H9 (cell line): ENCODE data around the gene SIAH2. TPM values are rescaled to one million over a fixed set of nuclear protein-coding genes. Genes with fewer than 3 reads are reported as not detected.

Source experiments
- DNase-seq: peaks from one replicate; pipeline ENCODE4 v3.0.0-alpha.2; 2017
- H2AFZ ChIP-seq: one replicate; pipeline ENCODE4 v1.6.1; 2013; ENCODE audit warnings: mild to moderate bottlenecking, low read length, control low read depth, moderate library complexity
- H2AK5ac ChIP-seq: 2 replicates; pipeline ENCODE4 v1.6.1; 2013; ENCODE audit warnings: low read length, control low read depth, mixed read lengths; ENCODE audit not compliant: insufficient read length
- H2BK120ac ChIP-seq: one replicate; pipeline ENCODE4 v1.6.1; 2013; ENCODE audit warnings: low read depth, mild to moderate bottlenecking, low read length, control low read depth, inconsistent platforms; ENCODE audit not compliant: poor library complexity, severe bottlenecking
- H2BK12ac ChIP-seq: 2 replicates; pipeline ENCODE4 v1.6.1; 2013; ENCODE audit warnings: low read length, control low read depth, mixed read lengths, low read depth; ENCODE audit not compliant: insufficient read length
- H2BK15ac ChIP-seq: 2 replicates; pipeline ENCODE4 v1.6.1; 2013; ENCODE audit warnings: low read depth, low read length, control low read depth
- H2BK20ac ChIP-seq: one replicate; pipeline ENCODE4 v1.6.1; 2013; ENCODE audit warnings: low read depth, mild to moderate bottlenecking, low read length, control low read depth, inconsistent platforms; ENCODE audit not compliant: poor library complexity, severe bottlenecking
- H2BK5ac ChIP-seq: 2 replicates; pipeline ENCODE4 v1.6.1; 2013; ENCODE audit warnings: low read length, control low read depth, mixed read lengths; ENCODE audit not compliant: insufficient read length
- H3K14ac ChIP-seq: 2 replicates; pipeline ENCODE4 v1.6.1; 2013; ENCODE audit warnings: low read length, control low read depth; ENCODE audit not compliant: insufficient read depth
- H3K18ac ChIP-seq: 2 replicates; pipeline ENCODE4 v1.6.1; 2013; ENCODE audit warnings: low read depth, mild to moderate bottlenecking, mixed read lengths, low read length, control low read depth; ENCODE audit not compliant: insufficient read length
- H3K23ac ChIP-seq: 2 replicates; pipeline ENCODE4 v1.6.1; 2013; ENCODE audit warnings: low read length, control low read depth, mixed read lengths, low read depth; ENCODE audit not compliant: insufficient read length
- H3K23me2 ChIP-seq: 2 replicates; pipeline ENCODE4 v1.6.1; 2013; ENCODE audit warnings: low read depth, mild to moderate bottlenecking, mixed read lengths, low read length, control low read depth; ENCODE audit not compliant: insufficient read length, poor library complexity, severe bottlenecking
- H3K27ac ChIP-seq: 2 replicates; pipeline ENCODE4 v1.5.1; 2013; ENCODE audit warnings: low read length, control low read depth, mixed read lengths, low read depth; ENCODE audit not compliant: insufficient read length
- H3K27me3 ChIP-seq: 2 replicates; pipeline ENCODE4 v1.6.1; 2013; ENCODE audit warnings: low read length, control low read depth, inconsistent platforms; ENCODE audit not compliant: insufficient read depth
- H3K4ac ChIP-seq: 2 replicates; pipeline ENCODE4 v1.6.1; 2013; ENCODE audit warnings: low read depth, mild to moderate bottlenecking, control low read depth, inconsistent platforms, low read length, moderate library complexity
- H3K4me1 ChIP-seq: 2 replicates; pipeline ENCODE4 v1.6.1; 2013; ENCODE audit warnings: low read length, control low read depth, inconsistent platforms; ENCODE audit not compliant: insufficient read depth
- H3K4me2 ChIP-seq: 2 replicates; pipeline ENCODE4 v1.6.1; 2013; ENCODE audit warnings: low read length, control low read depth, mixed read lengths; ENCODE audit not compliant: insufficient read length, insufficient read depth
- H3K56ac ChIP-seq: 2 replicates; pipeline ENCODE4 v1.6.1; 2013; ENCODE audit warnings: low read depth, mild to moderate bottlenecking, mixed read lengths, low read length, control low read depth; ENCODE audit not compliant: insufficient read length
- H3K79me1 ChIP-seq: 2 replicates; pipeline ENCODE4 v1.6.1; 2013; ENCODE audit warnings: low read depth, mild to moderate bottlenecking, moderate library complexity, low read length, control low read depth, inconsistent platforms; ENCODE audit not compliant: insufficient read depth, poor library complexity, severe bottlenecking
- H3K79me2 ChIP-seq: 2 replicates; pipeline ENCODE4 v1.6.1; 2013; ENCODE audit warnings: low read length, control low read depth, inconsistent platforms; ENCODE audit not compliant: insufficient read depth
- H3K9ac ChIP-seq: 2 replicates; pipeline ENCODE4 v1.6.1; 2013; ENCODE audit warnings: low read length, control low read depth, mixed read lengths; ENCODE audit not compliant: insufficient read length; ENCODE audit errors: extremely low read depth
- H3K9me3 ChIP-seq: one replicate; pipeline ENCODE4 v1.6.1; 2013; ENCODE audit warnings: low read depth, low read length, inconsistent platforms; ENCODE audit not compliant: control insufficient read depth
- H3T11ph ChIP-seq: one replicate; pipeline ENCODE4 v1.6.1; 2013; ENCODE audit warnings: mild to moderate bottlenecking, low read length, control low read depth, inconsistent platforms
- H4K20me1 ChIP-seq: one replicate; pipeline ENCODE4 v1.6.1; 2013; ENCODE audit not compliant: control insufficient read depth, insufficient read length, insufficient read depth
- H4K5ac ChIP-seq: 2 replicates; pipeline ENCODE4 v1.6.1; 2013; ENCODE audit warnings: low read depth, mild to moderate bottlenecking, mixed read lengths, low read length, control low read depth; ENCODE audit not compliant: insufficient read length
- H4K8ac ChIP-seq: replicated peaks from 2 replicates; pipeline ENCODE4 v1.6.1; 2013; ENCODE audit warnings: low read length, control low read depth, mixed read lengths, low read depth; ENCODE audit not compliant: insufficient read length
- H4K91ac ChIP-seq: 2 replicates; pipeline ENCODE4 v1.6.1; 2013; ENCODE audit warnings: low read depth, mild to moderate bottlenecking, moderate library complexity, mixed read lengths, low read length, control low read depth; ENCODE audit not compliant: insufficient read length
- H3K27ac Mint-ChIP-seq, 3 experiments: 2 replicates in 2 of 3; 3 replicates in 1 of 3; pipeline ENCODE4 v1.8.0; 2020 to 2021; ENCODE audit warnings: mixed read lengths in 3 of 3, mild to moderate bottlenecking in 1 of 3, moderate library complexity in 1 of 3
- H3K27me3 Mint-ChIP-seq: 2 replicates; pipeline ENCODE4 v1.8.0; 2021; ENCODE audit warnings: low read depth, mild to moderate bottlenecking, moderate library complexity, mixed read lengths
- H3K36me3 Mint-ChIP-seq, 3 experiments: 2 replicates in 2 of 3; 3 replicates in 1 of 3; pipeline ENCODE4 v1.8.0; 2020 to 2021; ENCODE audit warnings: low read depth in 3 of 3, mixed read lengths in 3 of 3; ENCODE audit not compliant: insufficient read depth in 1 of 3
- H3K4me1 Mint-ChIP-seq, 2 experiments: 2 replicates each; pipeline ENCODE4 v1.8.0; 2020; ENCODE audit warnings: mixed read lengths in 2 of 2
- H3K4me3 Mint-ChIP-seq, 2 experiments: 2 replicates in 1 of 2; 3 replicates in 1 of 2; pipeline ENCODE4 v1.8.0; 2020 to 2021; ENCODE audit warnings: mild to moderate bottlenecking in 2 of 2, mixed read lengths in 2 of 2, moderate library complexity in 1 of 2
- H3K9me3 Mint-ChIP-seq, 2 experiments: 2 replicates in 1 of 2; 3 replicates in 1 of 2; pipeline ENCODE4 v1.8.0; 2020; ENCODE audit warnings: mild to moderate bottlenecking in 2 of 2, mixed read lengths in 2 of 2, moderate library complexity in 1 of 2
- WGBS: extraction: QIAGEN DNeasy Blood & Tissue Kit; methylation state at CpG from one replicate; pipeline ENCODE4 v1.1.7; 2013; ENCODE audit warnings: missing lambda C conversion rate, low lambda C conversion rate, mixed read lengths; ENCODE audit not compliant: insufficient read length; ENCODE audit errors: extremely low coverage; 5-methylcytosine and 5-hydroxymethylcytosine counted together
- total RNA-seq: library from RNA; stranded (reverse); gene quantifications from 2 replicates; pipeline ENCODE4 v1.2.1, GENCODE V29; 2021
- TF ChIP-seq, protein P1 (sequence below): fragments of 200-600 bp; sonication (generic); conservative IDR thresholded peaks from 3 replicates; pipeline ENCODE4 v1.8.0; 2021; ENCODE audit warnings: antibody characterized with exemption, mild to moderate bottlenecking

SIAH2 gene
- total RNA-seq, 1 experiment from 2014 or later: 17.4 TPM

DNA sequence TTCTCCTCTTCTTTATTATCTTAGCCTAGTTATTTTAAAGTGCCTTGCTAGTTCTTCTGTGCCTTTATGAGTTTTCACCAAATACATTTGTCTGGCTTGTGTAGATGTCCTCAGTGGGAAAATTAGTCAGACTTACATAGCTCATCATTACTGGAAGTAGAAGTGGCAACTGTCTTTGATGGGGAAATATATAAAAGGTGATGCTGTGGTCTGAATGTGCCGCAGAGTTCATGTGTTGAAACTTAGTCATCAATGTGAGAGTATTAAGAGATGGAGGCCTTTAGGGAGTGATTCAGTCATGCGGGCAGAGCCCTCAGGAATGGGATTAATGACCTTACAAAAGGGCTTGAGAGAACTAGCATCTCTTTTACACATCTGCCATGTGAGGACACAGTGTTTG, 52.9 kb downstream of the SIAH2 start:
- TF ChIP-seq, protein P1, sequence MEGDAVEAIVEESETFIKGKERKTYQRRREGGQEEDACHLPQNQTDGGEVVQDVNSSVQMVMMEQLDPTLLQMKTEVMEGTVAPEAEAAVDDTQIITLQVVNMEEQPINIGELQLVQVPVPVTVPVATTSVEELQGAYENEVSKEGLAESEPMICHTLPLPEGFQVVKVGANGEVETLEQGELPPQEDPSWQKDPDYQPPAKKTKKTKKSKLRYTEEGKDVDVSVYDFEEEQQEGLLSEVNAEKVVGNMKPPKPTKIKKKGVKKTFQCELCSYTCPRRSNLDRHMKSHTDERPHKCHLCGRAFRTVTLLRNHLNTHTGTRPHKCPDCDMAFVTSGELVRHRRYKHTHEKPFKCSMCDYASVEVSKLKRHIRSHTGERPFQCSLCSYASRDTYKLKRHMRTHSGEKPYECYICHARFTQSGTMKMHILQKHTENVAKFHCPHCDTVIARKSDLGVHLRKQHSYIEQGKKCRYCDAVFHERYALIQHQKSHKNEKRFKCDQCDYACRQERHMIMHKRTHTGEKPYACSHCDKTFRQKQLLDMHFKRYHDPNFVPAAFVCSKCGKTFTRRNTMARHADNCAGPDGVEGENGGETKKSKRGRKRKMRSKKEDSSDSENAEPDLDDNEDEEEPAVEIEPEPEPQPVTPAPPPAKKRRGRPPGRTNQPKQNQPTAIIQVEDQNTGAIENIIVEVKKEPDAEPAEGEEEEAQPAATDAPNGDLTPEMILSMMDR: no peak
- no CpG with 5 or more reads among the region's 2 CpGs for WGBS

More for the DNA sequence above, 52.9 kb downstream of the SIAH2 start:
- Histone ChIP-seq H3K27ac (no peak overlapping the region), H3K18ac (no peak overlapping the region), H3K23ac (no peak overlapping the region), H3T11ph (no peak overlapping the region), H4K91ac (no peak overlapping the region), H3K27me3 (no peaks in the 10 kb centered on the region), H2AFZ (no peak overlapping the region), H3K14ac (no peak overlapping the region), H3K4me1 (no peaks in the 10 kb centered on the region), H2BK20ac (no peak overlapping the region), H3K79me2 (no peaks in the 10 kb centered on the region), H2BK120ac (no peak overlapping the region), H3K4me2 (no peak overlapping the region), H3K9ac (no peak overlapping the region), H4K5ac (no peak overlapping the region), H2BK15ac (no peak overlapping the region), H3K23me2 (no peaks in the 10 kb centered on the region), H3K4ac (no peak overlapping the region), H3K79me1 (no peaks in the 10 kb centered on the region), H4K20me1 (no peaks in the 10 kb centered on the region), H3K9me3 (no peaks in the 10 kb centered on the region), H2AK5ac (no peak overlapping the region), H2BK12ac (no peak overlapping the region), H4K8ac (no peak overlapping the region), H2BK5ac (no peak overlapping the region), H3K56ac (no peak overlapping the region)
- no peak overlapping the region for H3K27ac Mint-ChIP-seq
- H3K4me3 Mint-ChIP-seq: no peak overlapping the region
- peaks cover 33 to 44% of the 10 kb centered on the region in 2 experiments for H3K9me3 Mint-ChIP-seq
- no peak for DNase-seq
- no peaks in the 10 kb centered on the region; a peak in 1 of 4 replicates for H3K4me1 Mint-ChIP-seq
- peaks cover 11% of the 10 kb centered on the region for H3K27me3 Mint-ChIP-seq
- peaks cover 24 to 57% (median 34%) of the 10 kb centered on the region in 3 experiments for H3K36me3 Mint-ChIP-seq
